HG02973 (cell line): ENCODE results near the gene PON3.

Experiments
- ATAC-seq: cut with Tn5 transposase; IDR thresholded peaks from one replicate; pipeline ENCODE4 v1.9.1; 2021; ENCODE audit warnings: moderate library complexity; ENCODE audit not compliant: unreplicated experiment

Gene PON3

DNA sequence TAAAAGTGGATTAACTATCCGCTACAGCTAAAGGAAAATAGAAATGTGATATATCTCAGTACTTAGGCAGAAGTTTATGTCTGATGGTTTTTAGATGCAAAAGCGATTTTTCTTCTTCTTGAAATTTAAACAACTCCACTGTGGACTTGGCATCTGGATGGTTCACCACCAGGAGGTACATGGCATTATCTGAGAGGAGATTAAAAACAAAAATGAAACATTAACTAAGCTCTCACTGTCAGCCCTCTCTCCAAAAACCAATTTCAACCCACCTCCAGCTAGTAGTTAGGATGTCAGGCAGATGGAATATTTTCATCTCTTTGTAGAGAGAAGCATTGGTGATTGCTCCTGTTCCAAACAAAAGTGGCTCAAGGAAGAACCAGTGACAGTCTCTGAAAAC, 84.8 kb downstream of the PON3 start:
- ATAC-seq: no peak

DNA sequence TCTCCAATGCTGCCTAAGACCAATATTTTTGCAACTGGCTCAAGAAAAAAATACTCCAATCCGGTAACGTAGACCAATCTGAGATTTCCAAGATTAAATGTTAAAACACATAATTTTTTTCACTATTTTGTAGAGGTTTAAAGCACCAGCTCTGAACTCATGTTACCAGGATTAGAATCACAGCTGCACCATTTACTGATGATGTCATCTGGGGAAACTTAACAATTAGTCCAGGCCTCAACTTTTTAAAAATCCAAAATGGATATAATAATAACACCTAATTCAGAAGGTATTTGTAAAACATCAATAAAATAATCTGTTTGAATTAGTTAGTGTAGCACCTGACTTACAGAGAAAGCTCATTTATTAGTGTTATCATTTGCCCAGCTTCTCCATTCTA, 86.2 kb downstream of the PON3 start:
- ATAC-seq: no peak
